Measurements from ENCODE around the gene CCSER2.
"Not testable (repeated sequence)": the region's sequence is repeated elsewhere in the genome, so short reads cannot be mapped to it uniquely, and the experiment has no call there.

CCSER2 gene

DNA sequence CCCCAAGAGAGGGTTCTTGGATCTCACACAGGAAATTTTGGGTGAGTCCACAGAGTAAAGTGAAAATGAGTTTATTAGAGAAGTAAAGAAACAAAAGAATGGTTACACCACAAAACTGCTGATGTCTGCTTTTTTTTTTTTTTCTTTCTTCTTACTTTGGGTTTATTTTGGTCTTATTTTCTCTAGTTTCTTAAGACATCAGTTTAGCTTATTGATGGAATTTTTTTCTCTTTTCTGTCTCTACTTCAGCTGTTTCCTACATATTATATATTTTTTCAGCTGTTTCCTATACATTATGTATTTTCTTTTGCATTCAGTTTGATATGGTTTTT is 166.4 kb downstream of the CCSER2 start:
- H3K36me3 ChIP-seq = peaks cover 9 to 20% (median 20%) of the 10 kb centered on the region in 3 donors
- H3K4me1 ChIP-seq = peaks cover 0 to 16% (median 7%) of the 10 kb centered on the region in 4 donors
- H3K27me3 ChIP-seq = no peaks in the 10 kb centered on the region
- no peak overlapping the region for H3K27ac ChIP-seq
- no peaks in the 10 kb centered on the region for H3K9me3 ChIP-seq
- intact Hi-C loops (cut with DNase I; ENCODE audit: low total_unique reads) = no loop called here
- DNase-seq = no peak
- TF ChIP-seq, protein P1, sequence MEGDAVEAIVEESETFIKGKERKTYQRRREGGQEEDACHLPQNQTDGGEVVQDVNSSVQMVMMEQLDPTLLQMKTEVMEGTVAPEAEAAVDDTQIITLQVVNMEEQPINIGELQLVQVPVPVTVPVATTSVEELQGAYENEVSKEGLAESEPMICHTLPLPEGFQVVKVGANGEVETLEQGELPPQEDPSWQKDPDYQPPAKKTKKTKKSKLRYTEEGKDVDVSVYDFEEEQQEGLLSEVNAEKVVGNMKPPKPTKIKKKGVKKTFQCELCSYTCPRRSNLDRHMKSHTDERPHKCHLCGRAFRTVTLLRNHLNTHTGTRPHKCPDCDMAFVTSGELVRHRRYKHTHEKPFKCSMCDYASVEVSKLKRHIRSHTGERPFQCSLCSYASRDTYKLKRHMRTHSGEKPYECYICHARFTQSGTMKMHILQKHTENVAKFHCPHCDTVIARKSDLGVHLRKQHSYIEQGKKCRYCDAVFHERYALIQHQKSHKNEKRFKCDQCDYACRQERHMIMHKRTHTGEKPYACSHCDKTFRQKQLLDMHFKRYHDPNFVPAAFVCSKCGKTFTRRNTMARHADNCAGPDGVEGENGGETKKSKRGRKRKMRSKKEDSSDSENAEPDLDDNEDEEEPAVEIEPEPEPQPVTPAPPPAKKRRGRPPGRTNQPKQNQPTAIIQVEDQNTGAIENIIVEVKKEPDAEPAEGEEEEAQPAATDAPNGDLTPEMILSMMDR (IDR thresholded peaks at IDR 0.05) = no peak
- H3K4me3 ChIP-seq = no peak overlapping the region

DNA sequence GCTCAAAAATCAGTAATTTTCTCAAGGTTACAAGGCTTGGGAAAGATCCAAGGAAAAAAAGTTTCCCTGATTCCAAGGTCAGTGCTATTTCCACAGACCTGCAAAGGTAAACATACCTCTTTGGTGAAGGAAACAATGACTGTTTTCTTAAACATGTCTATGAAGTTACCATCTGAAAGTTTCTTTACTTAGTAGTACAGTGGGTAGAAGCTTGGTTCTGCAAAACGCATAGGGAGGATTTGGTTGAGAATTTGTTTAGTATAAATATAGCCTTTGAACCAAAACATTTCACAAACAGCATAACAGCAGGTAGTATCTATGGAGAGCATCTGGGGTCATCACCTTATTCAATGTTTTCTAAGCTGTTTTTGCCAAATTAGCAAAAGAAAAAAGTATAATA is 169.6 kb downstream of the CCSER2 start:
- Histone ChIP-seq H3K4me3 (no peak overlapping the region), H3K27me3 (no peaks in the 10 kb centered on the region), H3K27ac (no peak overlapping the region), H3K4me1 (peaks cover 0 to 16% (median 7%) of the 10 kb centered on the region in 4 donors), H3K9me3 (no peaks in the 10 kb centered on the region), H3K36me3 (peaks cover 0 to 4% (median 0%) of the 10 kb centered on the region in 3 donors)
- DNase-seq = no peak
- TF ChIP-seq, protein P1 (IDR thresholded peaks at IDR 0.05) = no peak
- intact Hi-C loops (cut with DNase I; ENCODE audit: low total_unique reads) = no loop called here

DNA sequence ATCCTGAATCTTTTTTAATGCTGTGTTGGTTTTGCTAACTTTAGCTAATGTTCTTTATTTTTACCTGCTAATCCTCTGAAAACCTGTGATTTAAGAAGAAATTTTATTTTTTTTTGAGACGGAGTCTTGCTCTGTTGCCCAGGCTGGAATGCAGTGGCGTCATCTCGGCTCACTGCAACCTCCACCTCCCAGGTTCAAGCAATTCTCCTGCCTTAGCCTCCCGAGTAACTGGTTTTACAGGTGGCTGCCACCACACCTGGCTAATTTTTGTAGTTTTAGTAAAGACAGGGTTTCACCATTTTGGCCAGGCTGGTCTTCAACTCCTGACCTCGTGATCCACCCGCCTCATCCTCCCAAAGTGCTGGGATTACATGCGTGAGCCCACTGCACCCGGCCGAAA is 170.7 kb downstream of the CCSER2 start:
- H3K27ac ChIP-seq; H3K9me3 ChIP-seq; intact Hi-C loops (cut with DNase I; ENCODE audit: low total_unique reads); H3K27me3 ChIP-seq; H3K4me3 ChIP-seq; DNase-seq; H3K36me3 ChIP-seq: not testable (repeated sequence)
- H3K4me1 ChIP-seq = peaks cover 0 to 10% (median 4%) of the 10 kb centered on the region in 4 donors

DNA sequence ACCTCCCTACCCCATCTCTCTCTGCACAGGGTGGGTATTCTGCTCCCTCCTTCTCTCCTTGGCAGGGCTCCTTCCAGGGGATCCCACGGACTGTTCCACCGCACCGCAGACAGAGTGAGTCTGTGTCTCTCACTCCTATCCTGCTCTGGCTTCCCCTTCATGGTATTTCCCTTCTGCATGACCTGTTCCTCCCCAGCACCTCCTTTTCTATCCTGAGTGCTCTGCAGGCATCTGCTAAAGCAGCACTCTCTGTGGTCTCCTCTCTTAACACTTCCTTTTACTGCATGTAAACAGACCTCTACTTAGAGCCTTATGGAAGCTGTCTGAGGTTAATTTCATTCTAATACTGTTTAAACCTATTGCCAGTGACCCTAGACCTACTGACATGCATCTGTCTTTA is 171.5 kb downstream of the CCSER2 start:
- no peak overlapping the region for H3K4me3 ChIP-seq
- H3K27ac ChIP-seq = no peak overlapping the region
- TF ChIP-seq, protein P1 (IDR thresholded peaks at IDR 0.05) = no peak
- H3K9me3 ChIP-seq = no peaks in the 10 kb centered on the region
- intact Hi-C loops (cut with DNase I; ENCODE audit: low total_unique reads) = no loop called here
- DNase-seq = no peak
- H3K36me3 ChIP-seq = peaks cover 0 to 4% (median 0%) of the 10 kb centered on the region in 3 donors
- H3K27me3 ChIP-seq = no peaks in the 10 kb centered on the region
- H3K4me1 ChIP-seq = peaks cover 0 to 2% (median under 1%) of the 10 kb centered on the region in 4 donors

DNA sequence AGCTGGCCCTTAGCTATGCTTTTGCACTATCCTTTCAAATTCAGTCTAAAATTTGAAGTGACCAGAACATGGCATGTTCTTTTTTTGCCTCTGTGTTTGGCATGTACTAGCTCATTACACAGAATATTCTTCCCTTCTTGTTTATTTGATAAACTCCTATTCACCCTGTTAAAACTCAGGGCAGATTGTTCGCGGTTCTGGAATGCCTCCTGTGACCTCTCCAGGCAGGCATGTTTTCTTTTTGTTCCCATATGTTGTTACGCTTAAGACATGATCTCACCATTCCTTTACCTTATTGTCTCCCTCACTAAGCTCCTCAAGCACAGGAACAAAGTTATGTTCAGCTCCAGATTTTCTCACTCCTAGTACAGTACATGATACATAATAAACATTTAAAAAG is 181.7 kb downstream of the CCSER2 start:
- TF ChIP-seq, protein P1 (IDR thresholded peaks at IDR 0.05) = no peak
- Histone ChIP-seq H3K4me3 (no peak overlapping the region), H3K27me3 (no peaks in the 10 kb centered on the region), H3K27ac (no peak overlapping the region), H3K4me1 (peaks cover 0 to 11% (median 0%) of the 10 kb centered on the region in 4 donors), H3K36me3 (peaks cover 18 to 21% (median 19%) of the 10 kb centered on the region in 3 donors), H3K9me3 (no peaks in the 10 kb centered on the region)
- no peak for DNase-seq
- intact Hi-C loops (cut with DNase I; ENCODE audit: low total_unique reads) = no loop called here

DNA sequence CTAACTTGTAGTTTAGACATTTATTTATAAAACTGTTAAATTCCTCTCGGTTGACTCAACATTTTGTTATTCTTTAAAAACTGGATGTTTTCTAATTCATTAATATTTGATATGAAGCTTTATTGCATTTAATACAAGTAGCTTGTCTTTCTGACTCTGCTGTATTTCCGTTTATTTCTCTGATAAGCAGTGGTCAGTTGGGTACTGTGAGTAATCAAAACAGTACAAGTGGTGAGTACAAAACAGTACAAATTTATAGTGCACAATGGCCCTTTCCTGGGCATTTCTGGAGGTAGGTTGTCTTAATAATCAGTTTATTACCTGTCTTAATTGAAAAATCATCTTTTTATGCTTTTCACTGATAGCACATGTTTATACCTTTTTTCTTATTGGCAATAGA is 182.7 kb downstream of the CCSER2 start:
- Histone ChIP-seq H3K9me3 (no peaks in the 10 kb centered on the region), H3K27me3 (no peaks in the 10 kb centered on the region), H3K27ac (no peak overlapping the region), H3K4me1 (peaks cover 0 to 11% (median 0%) of the 10 kb centered on the region in 4 donors), H3K4me3 (no peak overlapping the region), H3K36me3 (peaks cover 23 to 29% (median 23%) of the 10 kb centered on the region in 3 donors)
- no peak for DNase-seq
- TF ChIP-seq, protein P1 (IDR thresholded peaks at IDR 0.05) = no peak
- intact Hi-C loops (cut with DNase I; ENCODE audit: low total_unique reads) = no loop called here
